Right forelimb (tissue), 1 donor: Measurements from ENCODE around the gene TAF11L2.
"Not testable (repeated sequence)": the region's sequence is repeated elsewhere in the genome, so short reads cannot be mapped to it uniquely, and the experiment has no call there.

Experiments
- DNase-seq: peaks from one replicate; pipeline ENCODE4 v3.0.0-alpha.2; 2018

TAF11L2 gene

GRCh38 chr5:17528369-17528768 is 30.3 kb downstream of the TAF11L2 start, which contains the start of gene TAF11L6:
TAF11L6 (plus strand) TSS chr5:17528669.
- DNase-seq = not testable (repeated sequence)
